Gastrocnemius medialis (tissue), 4 donors: ENCODE results near the gene ANKRD9. TPM values are rescaled to one million over a fixed set of nuclear protein-coding genes. Genes with fewer than 3 reads are reported as not detected.

ENCODE experiments used
- ATAC-seq, 2 donors: fragments of 150-250 bp; one replicate each; pipeline ENCODE4 v1.9.1; 2016
- DNase-seq, 2 donors: peaks; one replicate each; pipeline ENCODE4 v3.0.0-alpha.2; 2019
- H3K27ac ChIP-seq, 4 donors: fragments of 200-600 bp; sonication (generic); 1 replicate in 1 of 4; 2 replicates in 3 of 4; pipeline ENCODE4 v1.5.1; 2016 to 2018; ENCODE audit warnings: mild to moderate bottlenecking in 2 of 4, moderate library complexity in 1 of 4
- H3K27me3 ChIP-seq, 3 donors: fragments of 200-600 bp; sonication (generic) in 2 of 3; 1 replicate in 1 of 3; 2 replicates in 2 of 3; pipeline versions ENCODE4 v1.5.1 to v1.6.0; 2016 to 2019; ENCODE audit warnings: mild to moderate bottlenecking in 1 of 3, moderate library complexity in 1 of 3
- H3K36me3 ChIP-seq, 2 donors: fragments of 200-600 bp; sonication (generic) in 1 of 2; one replicate each; pipeline ENCODE4 v1.5.1; 2017 to 2018
- H3K4me1 ChIP-seq, 2 donors: fragments of 200-600 bp; sonication (generic) in 1 of 2; one replicate each; pipeline ENCODE4 v1.5.1; 2016 to 2017; ENCODE audit warnings: mild to moderate bottlenecking in 2 of 2
- H3K4me3 ChIP-seq, 4 donors: fragments of 200-600 bp; sonication (generic) in 3 of 4; 1 replicate in 1 of 4; 2 replicates in 3 of 4; pipeline ENCODE4 v1.5.1; 2016 to 2019; ENCODE audit warnings: mild to moderate bottlenecking in 2 of 4
- H3K9me3 ChIP-seq, 3 donors: fragments of 200-600 bp; sonication (generic) in 2 of 3; 1 replicate in 1 of 3; 2 replicates in 2 of 3; pipeline ENCODE4 v1.5.1; 2016 to 2019
- POLR2A ChIP-seq, 2 donors: fragments of 450-650 bp; IDR thresholded peaks; one replicate each; pipeline ENCODE4 v1.6.1; 2017; ENCODE audit warnings: antibody characterized with exemption in 2 of 2, mild to moderate bottlenecking in 2 of 2, moderate library complexity in 2 of 2
- in situ Hi-C, 4 donors: fragments of 200-750 bp; cut with MboI; loops; one replicate each; pipeline versions ENCODE4 v1.15.0 to v1.8.0; 2017; ENCODE audit warnings: low sequenced_read_pairs in 4 of 4
- intact Hi-C: fragments of 100-400 bp; cut with DNase I; formaldehyde crosslinking; loops from one replicate; pipeline ENCODE4 v1.15.1; 2023; ENCODE audit warnings: low total_unique reads
- microRNA-seq, 2 donors: library from miRNA; unstranded; fragments of <30 nt; microRNA quantifications; one replicate each; pipeline ENCODE4, GENCODE V29; 2016; ENCODE audit warnings: borderline replicate concordance in 2 of 2
- total RNA-seq, 4 donors: library from RNA; depleted of rRNA; stranded (reverse); fragments of >200 nt; gene quantifications; one replicate each; pipeline versions ENCODE4 v1.1.0 to v1.2.3, GENCODE V29; 2016
- TF ChIP-seq, protein P1 (sequence below), 5 experiments: fragments of 450-650 bp in 3 of 5; fragments of 200-600 bp in 2 of 5; sonication (generic) in 2 of 5; IDR thresholded peaks in 4 of 5; conservative IDR thresholded peaks in 1 of 5; 1 replicate in 4 of 5; 2 replicates in 1 of 5; pipeline ENCODE4 v1.5.1; 2016 to 2019; ENCODE audit warnings: antibody characterized with exemption in 5 of 5, mild to moderate bottlenecking in 3 of 5, moderate library complexity in 3 of 5

ANKRD9 gene
- total RNA-seq, 4 donors from 2014 or later: 155 to 450 (median 216) TPM

DNA sequence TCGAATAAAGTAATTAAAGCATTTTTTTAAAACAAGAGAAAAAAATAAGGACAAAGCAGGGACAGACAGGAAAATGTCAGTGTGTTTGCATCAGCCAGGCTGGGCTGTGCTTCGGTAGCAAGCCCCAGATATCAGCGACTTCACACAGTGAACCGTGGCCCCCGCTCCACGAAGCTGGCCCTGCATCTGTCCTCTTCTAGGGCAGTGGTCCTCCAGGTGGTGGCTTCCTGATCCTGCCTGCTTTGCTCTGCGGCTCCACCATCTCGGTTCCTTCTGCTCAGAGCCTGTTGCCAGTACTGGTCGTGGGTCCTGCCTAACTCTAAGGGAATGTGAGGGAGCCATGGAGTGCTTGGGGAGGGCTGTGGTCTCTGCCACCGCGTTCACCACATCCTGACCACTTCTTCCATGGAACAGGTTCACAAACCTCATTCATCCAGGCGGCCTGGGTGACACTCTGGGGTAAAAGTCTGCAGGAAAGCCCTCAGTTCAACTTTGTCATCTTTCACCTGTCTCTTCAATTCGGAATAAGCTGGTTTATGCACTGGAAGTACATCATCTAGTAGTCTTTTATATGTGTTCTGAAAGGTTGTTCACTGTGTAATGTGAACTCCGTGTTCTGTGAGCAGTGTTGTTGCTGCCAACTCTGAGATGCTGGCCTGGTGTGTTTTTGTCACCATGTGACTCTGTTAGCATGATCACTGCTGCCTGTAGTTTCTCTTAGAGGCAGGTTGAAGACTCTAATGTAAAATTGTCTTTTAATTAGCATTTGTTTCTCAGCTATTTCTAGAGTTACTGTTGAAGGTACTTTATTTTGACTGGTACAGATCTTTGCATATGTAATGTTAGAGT, 47.9 kb downstream of the ANKRD9 start:
- peaks cover 27 to 32% of the 10 kb centered on the region in 2 donors for H3K4me1 ChIP-seq
- H3K27me3 ChIP-seq: no peaks in the 10 kb centered on the region
- in situ Hi-C loops: no loop called here
- DNase-seq: peak; percentile 72 to 79
- H3K36me3 ChIP-seq: peaks cover 0 to 18% of the 10 kb centered on the region in 2 donors
- intact Hi-C loops: loop anchor here (1.0 to 2.0 kb wide), 2 partner anchors 39 to 47 kb away; partner anchors contain the start of gene ANKRD9
- TF ChIP-seq, protein P1, sequence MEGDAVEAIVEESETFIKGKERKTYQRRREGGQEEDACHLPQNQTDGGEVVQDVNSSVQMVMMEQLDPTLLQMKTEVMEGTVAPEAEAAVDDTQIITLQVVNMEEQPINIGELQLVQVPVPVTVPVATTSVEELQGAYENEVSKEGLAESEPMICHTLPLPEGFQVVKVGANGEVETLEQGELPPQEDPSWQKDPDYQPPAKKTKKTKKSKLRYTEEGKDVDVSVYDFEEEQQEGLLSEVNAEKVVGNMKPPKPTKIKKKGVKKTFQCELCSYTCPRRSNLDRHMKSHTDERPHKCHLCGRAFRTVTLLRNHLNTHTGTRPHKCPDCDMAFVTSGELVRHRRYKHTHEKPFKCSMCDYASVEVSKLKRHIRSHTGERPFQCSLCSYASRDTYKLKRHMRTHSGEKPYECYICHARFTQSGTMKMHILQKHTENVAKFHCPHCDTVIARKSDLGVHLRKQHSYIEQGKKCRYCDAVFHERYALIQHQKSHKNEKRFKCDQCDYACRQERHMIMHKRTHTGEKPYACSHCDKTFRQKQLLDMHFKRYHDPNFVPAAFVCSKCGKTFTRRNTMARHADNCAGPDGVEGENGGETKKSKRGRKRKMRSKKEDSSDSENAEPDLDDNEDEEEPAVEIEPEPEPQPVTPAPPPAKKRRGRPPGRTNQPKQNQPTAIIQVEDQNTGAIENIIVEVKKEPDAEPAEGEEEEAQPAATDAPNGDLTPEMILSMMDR (IDR thresholded peaks at IDR 0.05 in 4 of 5, conservative IDR thresholded peaks at IDR 0.05 in 1 of 5): no peak
- TF ChIP-seq POLR2A (IDR thresholded peaks at IDR 0.05): no peak
- no peaks in the 10 kb centered on the region for H3K9me3 ChIP-seq
- H3K27ac ChIP-seq: peak overlapping the region; percentile 87 to 96 (median 92)
- ATAC-seq: peak; percentile 95 to 97
- no peak overlapping the region for H3K4me3 ChIP-seq

DNA sequence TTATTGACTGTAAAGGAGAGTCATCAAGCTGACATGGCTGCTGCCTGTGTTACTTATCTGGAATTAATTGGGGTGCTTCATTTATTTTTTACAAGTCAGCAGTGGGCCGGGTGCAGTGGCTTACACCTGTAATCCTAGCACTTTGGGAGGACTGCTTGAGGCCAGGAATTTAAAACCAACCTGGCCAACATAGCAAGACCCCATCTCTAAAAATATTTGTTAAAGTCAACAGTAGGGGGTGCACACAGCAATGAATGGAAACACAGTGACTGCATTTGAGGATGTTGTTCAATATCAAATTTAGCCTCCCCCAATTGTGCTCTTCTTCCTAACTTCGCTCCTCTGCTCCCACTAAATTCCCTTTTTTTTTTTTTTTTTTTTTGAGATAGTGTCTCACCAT, 52.1 kb downstream of the ANKRD9 start:
- intact Hi-C loops: no loop called here
- in situ Hi-C loops: no loop called here
- ATAC-seq (no peak), DNase-seq (no peak)
- Histone ChIP-seq H3K27me3 (no peaks in the 10 kb centered on the region), H3K9me3 (no peaks in the 10 kb centered on the region), H3K27ac (no peak overlapping the region), H3K4me1 (peaks cover 13 to 16% of the 10 kb centered on the region in 2 donors), H3K36me3 (peaks cover 0 to 35% of the 10 kb centered on the region in 2 donors), H3K4me3 (no peak overlapping the region)
- TF ChIP-seq, protein P1 (IDR thresholded peaks at IDR 0.05 in 4 of 5, conservative IDR thresholded peaks at IDR 0.05 in 1 of 5): no peak
- no peak for TF ChIP-seq POLR2A (IDR thresholded peaks at IDR 0.05)

DNA sequence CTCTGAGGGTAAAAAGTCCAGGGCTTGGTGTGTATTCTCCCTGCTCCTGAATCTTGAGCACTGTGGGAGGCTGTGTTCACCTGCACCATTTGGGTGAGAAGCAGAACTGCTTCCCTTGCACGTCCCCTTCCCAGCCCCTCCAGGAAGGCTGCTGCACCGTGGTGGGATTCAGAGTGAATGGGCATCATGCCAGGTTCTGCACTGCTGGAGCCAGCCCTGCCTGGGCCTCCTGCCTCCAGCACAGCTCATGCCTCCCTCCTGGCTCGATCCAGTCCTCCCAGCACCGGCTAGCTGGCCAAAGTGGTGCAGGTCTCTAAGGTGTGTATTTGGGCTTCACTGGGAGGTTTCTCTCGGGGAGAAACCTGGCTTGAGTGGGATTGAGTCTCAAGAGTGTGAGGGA, 54.9 kb downstream of the ANKRD9 start:
- DNase-seq (no peak), ATAC-seq (no peak)
- no peaks in the 10 kb centered on the region for H3K9me3 ChIP-seq
- H3K4me3 ChIP-seq: no peak overlapping the region
- H3K27me3 ChIP-seq: no peaks in the 10 kb centered on the region
- intact Hi-C loops (no loop called here), in situ Hi-C loops (no loop called here)
- no peak overlapping the region for H3K27ac ChIP-seq
- TF ChIP-seq, protein P1 (IDR thresholded peaks at IDR 0.05 in 4 of 5, conservative IDR thresholded peaks at IDR 0.05 in 1 of 5): no peak
- no peak for TF ChIP-seq POLR2A (IDR thresholded peaks at IDR 0.05)
- peaks cover 16 to 24% of the 10 kb centered on the region in 2 donors for H3K4me1 ChIP-seq
- H3K36me3 ChIP-seq: peaks cover 0 to 50% of the 10 kb centered on the region in 2 donors

DNA sequence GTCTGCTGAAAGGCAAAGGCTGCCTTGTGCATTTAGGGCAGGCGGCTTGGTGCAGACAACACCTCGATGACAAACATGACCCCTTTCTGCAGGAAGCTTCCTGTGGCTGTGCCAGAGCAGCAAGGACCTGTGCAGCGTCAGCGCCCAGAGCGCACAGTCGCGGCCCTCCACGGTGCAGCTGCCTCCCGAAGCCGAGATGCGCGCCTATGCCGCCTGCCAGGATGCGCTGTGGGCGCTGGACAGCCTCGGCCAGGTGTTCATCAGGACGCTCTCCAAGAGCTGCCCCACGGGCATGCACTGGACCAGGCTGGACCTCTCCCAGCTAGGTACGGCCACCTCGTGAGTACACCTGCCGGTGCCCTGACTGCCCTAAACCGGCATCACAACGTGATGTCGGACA, 57.3 kb downstream of the ANKRD9 start:
- no peaks in the 10 kb centered on the region for H3K27me3 ChIP-seq
- no peaks in the 10 kb centered on the region for H3K9me3 ChIP-seq
- ATAC-seq: no peak
- peak overlapping the region in 2 of 4 donors; percentile 92 to 96 for H3K27ac ChIP-seq
- TF ChIP-seq, protein P1 (IDR thresholded peaks at IDR 0.05 in 4 of 5, conservative IDR thresholded peaks at IDR 0.05 in 1 of 5): no peak
- no peak for TF ChIP-seq POLR2A (IDR thresholded peaks at IDR 0.05)
- H3K4me1 ChIP-seq: peaks cover 17 to 31% of the 10 kb centered on the region in 2 donors
- intact Hi-C loops (no loop called here), in situ Hi-C loops (no loop called here)
- no peak for DNase-seq
- H3K36me3 ChIP-seq: peaks cover 0 to 49% of the 10 kb centered on the region in 2 donors
- no peak overlapping the region for H3K4me3 ChIP-seq

Small RNA genes within 50 kb of the gene (microRNA-seq; reads per million reads assigned to microRNA genes)
- gene MIR4309: 0 reads per million in 2 donors

Other genes starting within 250 kb of the ANKRD9 start
- gene MOK, start 204.6 kb downstream of the ANKRD9 start, total RNA-seq: 1 to 10 TPM; 1.3 to 2.8 (median 2.3) TPM
- 10 to 100 TPM; 10.6 to 16.8 (median 14.0) TPM for gene ZNF839, start 190.0 kb downstream of the ANKRD9 start, total RNA-seq
- gene CINP, start 146.9 kb downstream of the ANKRD9 start, total RNA-seq: 10 to 100 TPM; 19.2 to 25.1 (median 21.5) TPM
- gene TECPR2, start 146.8 kb downstream of the ANKRD9 start, total RNA-seq: 10 to 100 TPM; 10.0 to 45.0 (median 20.2) TPM
- 10 to 100 TPM; 10.0 to 14.2 (median 12.1) TPM for gene RCOR1, start 82.9 kb upstream of the ANKRD9 start, total RNA-seq